Natural killer cell (primary cell): ENCODE data around the gene ZP3. TPM values are rescaled to one million over a fixed set of nuclear protein-coding genes. Genes with fewer than 3 reads are reported as not detected.
A peak's percentile ranks its signal among the peaks of the same experiment; 100 is the strongest.
"Not testable (repeated sequence)": the region's sequence is repeated elsewhere in the genome, so short reads cannot be mapped to it uniquely, and the experiment has no call there.

Experiments
- ATAC-seq, 3 donors: fragments of 150-1000 bp in 2 of 3; fragments of 200-7000 bp in 1 of 3; cut with Tn5 transposase; 1 replicate in 1 of 3; 2 replicates in 2 of 3; pipeline ENCODE4 v1.10.0; 2021; ENCODE audit warnings: mild to moderate bottlenecking in 2 of 3, moderate library complexity in 2 of 3
- DNase-seq, 2 donors: peaks; one replicate each; pipeline versions ENCODE4 v3.0.0 to v3.0.0-alpha.2; 2013 to 2021; ENCODE audit warnings: mixed read lengths in 1 of 2
- H3K27ac ChIP-seq: one replicate; pipeline ENCODE4 v1.5.1; 2013; ENCODE audit warnings: mild to moderate bottlenecking, low read length
- H3K27me3 ChIP-seq: one replicate; pipeline ENCODE4 v1.6.1; 2013; ENCODE audit warnings: low read length; ENCODE audit not compliant: control insufficient read depth, insufficient read depth
- H3K36me3 ChIP-seq: one replicate; pipeline ENCODE4 v1.6.1; 2013; ENCODE audit warnings: low read length; ENCODE audit not compliant: control insufficient read depth, insufficient read depth
- H3K4me1 ChIP-seq: one replicate; pipeline ENCODE4 v1.6.1; 2013; ENCODE audit warnings: low read length; ENCODE audit not compliant: control insufficient read depth, insufficient read depth
- H3K4me3 ChIP-seq: one replicate; pipeline ENCODE4 v1.5.1; 2013; ENCODE audit warnings: low read length
- H3K9me3 ChIP-seq: one replicate; pipeline ENCODE4 v1.6.1; 2013; ENCODE audit warnings: low read length; ENCODE audit not compliant: control insufficient read depth, insufficient read depth
- H3K27ac Mint-ChIP-seq, 2 donors: one replicate each; pipeline ENCODE4 v1.8.0; 2022; ENCODE audit warnings: mild to moderate bottlenecking in 2 of 2, mixed read lengths in 2 of 2, moderate library complexity in 1 of 2
- H3K27me3 Mint-ChIP-seq, 2 donors: one replicate each; pipeline ENCODE4 v1.8.0; 2022; ENCODE audit warnings: low read depth in 2 of 2, mixed read lengths in 2 of 2
- H3K36me3 Mint-ChIP-seq: one replicate; pipeline ENCODE4 v1.8.0; 2022; ENCODE audit warnings: mixed read lengths
- H3K4me1 Mint-ChIP-seq, 2 donors: one replicate each; pipeline ENCODE4 v1.8.0; 2022; ENCODE audit warnings: mixed read lengths in 2 of 2
- H3K4me3 Mint-ChIP-seq: one replicate; pipeline ENCODE4 v1.8.0; 2022; ENCODE audit warnings: mild to moderate bottlenecking, moderate library complexity, mixed read lengths
- H3K9me3 Mint-ChIP-seq, 2 donors: one replicate each; pipeline ENCODE4 v1.8.0; 2022; ENCODE audit warnings: mixed read lengths in 2 of 2
- WGBS: methylation state at CpG from one replicate; pipeline ENCODE4 v1.1.7; 2013; ENCODE audit warnings: missing lambda C conversion rate; ENCODE audit not compliant: insufficient coverage; 5-methylcytosine and 5-hydroxymethylcytosine counted together
- intact Hi-C: fragments of 100-400 bp; cut with micrococcal nuclease; formaldehyde crosslinking; loops from one replicate; pipeline ENCODE4 v1.14.2; 2022
- total RNA-seq, 4 donors: library from RNA; stranded (reverse); fragments of 120-200 nt in 1 of 4; gene quantifications; one replicate each; pipeline versions ENCODE4 v1.2.3 to v1.2.4, GENCODE V29; 2013 to 2022
- TF ChIP-seq, protein P1 (sequence below): fragments of 200-600 bp; IDR thresholded peaks from one replicate; pipeline ENCODE4 v1.8.0; 2022; ENCODE audit warnings: antibody characterized with exemption

Gene ZP3
- total RNA-seq, 3 donors from 2014 or later (not counting 1 experiment from before 2014, with no cell fraction given) = 1.9 to 12.9 (median 6.1) TPM

GRCh38 chr7:76423666-76424412 lies 911 bp upstream of the ZP3 start:
- peaks cover 11% of the 10 kb centered on the region for H3K4me1 ChIP-seq
- WGBS = 88% methylated on average over 15 of the region's 15 CpGs
- H3K4me1 Mint-ChIP-seq = peaks cover 0 to 4% of the 10 kb centered on the region in 2 donors
- H3K27ac ChIP-seq = no peak overlapping the region
- no peaks in the 10 kb centered on the region for H3K27me3 ChIP-seq
- H3K27me3 Mint-ChIP-seq = peaks cover 4 to 14% of the 10 kb centered on the region in 2 donors
- no peaks in the 10 kb centered on the region for H3K36me3 Mint-ChIP-seq
- H3K4me3 Mint-ChIP-seq = no peak overlapping the region
- H3K36me3 ChIP-seq = no peaks in the 10 kb centered on the region
- peak overlapping the region in 1 of 2 donors; percentile 18 for H3K27ac Mint-ChIP-seq
- ATAC-seq (peak in 1 of 3 donors; percentile 14), DNase-seq (no peak)
- intact Hi-C loops = no loop called here
- no peaks in the 10 kb centered on the region for H3K9me3 Mint-ChIP-seq
- TF ChIP-seq, protein P1, sequence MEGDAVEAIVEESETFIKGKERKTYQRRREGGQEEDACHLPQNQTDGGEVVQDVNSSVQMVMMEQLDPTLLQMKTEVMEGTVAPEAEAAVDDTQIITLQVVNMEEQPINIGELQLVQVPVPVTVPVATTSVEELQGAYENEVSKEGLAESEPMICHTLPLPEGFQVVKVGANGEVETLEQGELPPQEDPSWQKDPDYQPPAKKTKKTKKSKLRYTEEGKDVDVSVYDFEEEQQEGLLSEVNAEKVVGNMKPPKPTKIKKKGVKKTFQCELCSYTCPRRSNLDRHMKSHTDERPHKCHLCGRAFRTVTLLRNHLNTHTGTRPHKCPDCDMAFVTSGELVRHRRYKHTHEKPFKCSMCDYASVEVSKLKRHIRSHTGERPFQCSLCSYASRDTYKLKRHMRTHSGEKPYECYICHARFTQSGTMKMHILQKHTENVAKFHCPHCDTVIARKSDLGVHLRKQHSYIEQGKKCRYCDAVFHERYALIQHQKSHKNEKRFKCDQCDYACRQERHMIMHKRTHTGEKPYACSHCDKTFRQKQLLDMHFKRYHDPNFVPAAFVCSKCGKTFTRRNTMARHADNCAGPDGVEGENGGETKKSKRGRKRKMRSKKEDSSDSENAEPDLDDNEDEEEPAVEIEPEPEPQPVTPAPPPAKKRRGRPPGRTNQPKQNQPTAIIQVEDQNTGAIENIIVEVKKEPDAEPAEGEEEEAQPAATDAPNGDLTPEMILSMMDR = no peak
- no peaks in the 10 kb centered on the region for H3K9me3 ChIP-seq
- H3K4me3 ChIP-seq = no peak overlapping the region

DNA sequence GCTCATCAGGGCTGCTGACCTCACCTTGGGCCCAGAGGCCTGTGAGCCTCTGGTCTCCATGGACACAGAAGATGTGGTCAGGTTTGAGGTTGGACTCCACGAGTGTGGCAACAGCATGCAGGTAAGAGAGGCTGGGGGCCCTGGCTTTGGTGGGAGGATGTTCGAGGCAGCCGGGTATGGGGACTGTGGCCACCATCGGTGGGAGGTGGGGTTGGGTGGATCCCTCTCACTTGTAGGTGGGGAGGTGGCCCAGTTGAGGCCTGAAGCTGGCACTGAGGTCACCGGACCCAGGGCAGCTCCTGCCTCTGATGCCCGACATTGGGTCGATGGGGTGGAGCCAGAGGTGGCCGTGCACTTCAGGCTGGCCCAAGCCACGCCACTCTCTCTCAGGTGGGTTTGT lies 406 bp downstream of the ZP3 start:
- Histone ChIP-seq H3K4me3 (no peak overlapping the region), H3K4me1 (peaks cover 11% of the 10 kb centered on the region), H3K27ac (no peak overlapping the region), H3K27me3 (no peaks in the 10 kb centered on the region), H3K9me3 (no peaks in the 10 kb centered on the region), H3K36me3 (no peaks in the 10 kb centered on the region)
- Mint-ChIP-seq H3K4me3 (no peak overlapping the region), H3K27me3 (peaks cover 2 to 4% of the 10 kb centered on the region in 2 donors), H3K9me3 (no peaks in the 10 kb centered on the region), H3K4me1 (peaks cover 0 to 4% of the 10 kb centered on the region in 2 donors), H3K27ac (peak overlapping the region in 1 of 2 donors; percentile 18), H3K36me3 (no peaks in the 10 kb centered on the region)
- peak in 1 of 3 donors; percentile 32 for ATAC-seq
- intact Hi-C loops = no loop called here
- 75% methylated on average over 9 of the region's 9 CpGs for WGBS
- DNase-seq = no peak
- TF ChIP-seq, protein P1 = no peak

GRCh38 chr7:76425558-76425957 lies 808 bp downstream of the ZP3 start:
- 95% methylated on average over 4 of the region's 4 CpGs for WGBS
- H3K9me3 Mint-ChIP-seq, H3K36me3 Mint-ChIP-seq, H3K27ac Mint-ChIP-seq, H3K9me3 ChIP-seq, H3K4me3 ChIP-seq, intact Hi-C loops, H3K36me3 ChIP-seq, ATAC-seq, H3K4me3 Mint-ChIP-seq, H3K4me1 Mint-ChIP-seq, H3K27ac ChIP-seq, H3K27me3 Mint-ChIP-seq, DNase-seq, H3K27me3 ChIP-seq: not testable (repeated sequence)
- peaks cover 11% of the 10 kb centered on the region for H3K4me1 ChIP-seq

- H3K4me3 Mint-ChIP-seq = no peak overlapping the region
- intact Hi-C loops = no loop called here
Measured at GRCh38 chr7:76426246-76426645, 1.5 kb downstream of the ZP3 start.

More at GRCh38 chr7:76426246-76426645, 1.5 kb downstream of the ZP3 start:
- Mint-ChIP-seq H3K36me3 (no peaks in the 10 kb centered on the region), H3K27me3 (no peaks in the 10 kb centered on the region), H3K9me3 (no peaks in the 10 kb centered on the region), H3K4me1 (peaks cover 0 to 4% of the 10 kb centered on the region in 2 donors), H3K27ac (no peak overlapping the region)
- no peak overlapping the region for H3K27ac ChIP-seq
- DNase-seq (no peak), ATAC-seq (no peak)
- H3K27me3 ChIP-seq = no peaks in the 10 kb centered on the region
- no peak overlapping the region for H3K4me3 ChIP-seq
- 95% methylated on average over 4 of the region's 4 CpGs for WGBS
- no peaks in the 10 kb centered on the region for H3K9me3 ChIP-seq
- H3K36me3 ChIP-seq = no peaks in the 10 kb centered on the region
- TF ChIP-seq, protein P1 = no peak
- H3K4me1 ChIP-seq = peaks cover 11% of the 10 kb centered on the region
